Stimulated activated CD4-positive, alpha-beta T cell treated with anti-CD3 and anti-CD28 coated beads, TNF-alpha, amount 100 ng/mL, for 4 hours (primary cell): ENCODE data around the gene WBP11.

Source experiments
- DNase-seq, 3 experiments: peaks; one replicate each; pipeline ENCODE4 v3.0.0-alpha.2; 2020; ENCODE audit warnings: low read depth in 3 of 3

The WBP11 gene

DNA sequence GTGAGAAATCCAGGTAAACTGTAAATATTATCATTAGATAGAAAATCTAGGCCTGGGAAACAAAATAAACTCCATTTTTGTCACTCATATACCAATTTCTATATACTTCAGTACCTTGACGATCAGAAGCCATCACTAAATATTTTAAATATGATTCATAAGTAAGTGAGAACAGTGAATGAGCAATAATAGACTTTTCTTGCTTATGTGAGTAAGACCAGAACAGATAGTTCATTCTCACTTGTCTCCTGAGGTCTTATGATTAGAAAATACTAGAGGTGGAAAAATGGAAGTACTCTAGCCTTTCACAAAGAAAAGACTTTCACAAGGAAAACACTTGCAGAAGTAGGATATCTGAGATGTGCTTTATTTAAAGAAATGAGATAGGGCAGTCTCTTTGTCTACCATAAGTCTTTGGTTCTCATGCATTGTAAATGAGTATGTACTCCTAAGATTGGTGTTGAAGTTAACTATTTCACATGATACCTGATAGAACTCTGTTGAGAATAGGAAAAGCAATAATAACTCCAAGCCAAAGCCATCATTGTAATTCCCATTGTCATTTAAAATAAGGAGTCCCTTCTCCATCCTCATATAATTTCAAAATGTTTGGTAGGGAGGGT is 20.8 kb upstream of the WBP11 start:
- DNase-seq = no peak

DNA sequence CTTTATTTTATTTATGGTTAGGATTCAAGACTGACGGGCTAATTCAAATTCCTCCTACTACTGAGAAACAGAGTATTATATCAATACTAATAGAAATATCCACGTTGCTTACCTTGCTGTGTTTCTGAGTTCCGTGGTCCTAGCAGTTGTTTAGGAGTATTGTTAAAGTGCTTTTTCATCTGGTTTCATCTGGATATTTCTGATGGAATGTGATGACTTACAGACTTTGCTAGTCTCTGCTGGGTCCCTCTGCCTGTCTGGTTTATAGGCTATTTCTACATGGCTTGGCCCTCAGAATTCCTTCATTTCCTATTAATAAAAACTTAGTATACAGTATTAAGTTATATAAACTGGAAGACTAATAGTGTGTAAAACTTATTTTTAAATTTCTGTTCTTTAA is 10.7 kb upstream of the WBP11 start, which contains the start of gene SMCO3:
Gene SMCO3 (minus strand): TSS at position 169 of the 400 bp plus-strand sequence. CDS start 7,502 bp downstream, outside the sequence.
- no peak for DNase-seq

DNA sequence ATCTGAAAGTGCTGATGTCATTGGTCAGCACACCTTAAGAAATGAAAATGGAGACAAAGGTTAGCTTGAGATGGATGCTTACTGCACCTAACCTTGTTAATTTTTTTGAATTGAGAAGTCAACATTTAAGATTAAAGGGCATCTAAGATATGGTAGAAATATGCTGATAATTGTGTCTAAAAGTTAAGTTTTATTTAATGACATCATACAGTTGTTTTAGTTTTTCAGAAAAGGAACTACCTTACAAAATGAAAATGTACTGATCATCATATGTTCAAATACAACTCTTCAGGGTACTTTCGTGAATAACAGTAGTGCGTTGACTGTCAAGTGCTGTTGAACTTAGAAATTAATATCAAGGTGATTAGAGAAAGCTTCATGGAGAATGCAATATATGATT is 8.2 kb upstream of the WBP11 start:
- no peak for DNase-seq

DNA sequence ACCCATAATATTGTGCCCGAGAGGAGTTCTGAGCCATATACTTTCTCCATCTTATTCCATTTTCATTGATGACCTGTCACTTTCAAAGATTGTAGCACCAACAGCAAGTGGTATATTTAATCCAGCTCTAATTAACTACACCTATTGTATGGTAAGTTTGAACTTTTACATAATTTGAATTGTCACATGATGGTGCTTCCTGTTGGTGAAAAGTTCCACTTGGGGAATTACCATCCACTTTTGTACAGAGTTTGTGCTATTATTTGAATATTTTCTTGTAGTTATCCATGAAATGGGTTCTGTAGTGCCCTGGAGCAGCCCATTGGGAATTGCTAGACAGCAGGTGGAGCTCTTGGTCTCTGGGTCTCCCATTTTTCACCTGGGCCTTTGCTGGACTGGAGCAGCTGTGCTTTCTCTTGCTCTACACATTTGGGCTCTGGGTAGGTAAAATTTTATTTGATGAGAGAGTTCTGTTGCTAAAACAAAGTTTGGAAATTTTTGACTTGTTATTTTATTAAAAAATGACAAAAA is 7.7 kb upstream of the WBP11 start:
- no peak for DNase-seq

DNA sequence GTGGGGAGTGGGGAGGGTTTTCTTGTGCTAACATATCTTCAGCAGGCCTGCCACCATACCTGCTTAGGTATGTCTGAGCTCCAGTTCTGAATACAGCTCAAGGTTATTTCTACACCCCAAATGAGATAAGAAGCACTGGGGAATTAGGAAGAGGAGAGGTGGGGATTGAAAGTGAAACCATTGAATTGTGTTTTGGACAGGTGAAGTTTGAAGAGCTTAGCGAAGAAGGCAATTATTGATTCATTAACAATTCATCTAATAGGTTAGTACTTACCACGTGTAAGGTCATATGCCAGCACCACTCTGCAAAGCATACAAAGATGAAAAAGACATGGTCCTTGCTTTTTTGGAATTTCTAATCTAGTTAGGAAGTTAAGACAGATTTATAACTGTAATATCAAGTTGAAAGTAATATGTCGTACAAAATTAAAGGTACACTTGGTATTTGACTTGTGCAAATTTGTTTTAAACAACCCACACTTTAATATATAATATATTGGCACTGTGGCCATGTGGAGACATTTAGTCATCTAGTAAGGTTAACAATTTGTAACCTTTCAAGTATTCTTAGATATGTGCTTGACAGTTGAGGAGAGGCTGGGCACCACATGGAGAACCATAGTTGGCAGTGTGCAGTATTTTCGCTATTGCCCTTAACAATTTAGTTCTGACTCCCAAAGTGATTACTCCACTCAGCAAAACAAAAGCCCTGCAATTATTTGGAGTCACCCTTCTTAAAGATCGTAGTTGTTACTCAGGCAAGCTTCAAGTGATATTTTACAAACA is 7.1 kb upstream of the WBP11 start:
- no peak for DNase-seq

DNA sequence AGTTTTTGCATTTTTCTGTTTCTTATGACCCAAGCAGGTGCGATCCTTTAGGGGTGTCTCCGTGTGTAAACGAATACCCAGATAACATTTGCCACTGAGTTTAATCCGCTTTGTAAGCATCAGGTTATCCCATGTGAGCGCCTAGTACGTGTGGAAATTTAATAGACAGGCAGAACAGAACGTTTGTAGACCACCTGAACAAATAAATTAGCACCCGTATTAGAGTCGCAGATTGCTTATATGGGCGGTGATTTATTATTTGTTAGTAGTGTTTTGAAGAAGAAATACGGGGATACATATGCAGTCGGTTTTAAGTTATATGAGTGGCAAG is 517 bp upstream of the WBP11 start:
- no peak for DNase-seq

DNA sequence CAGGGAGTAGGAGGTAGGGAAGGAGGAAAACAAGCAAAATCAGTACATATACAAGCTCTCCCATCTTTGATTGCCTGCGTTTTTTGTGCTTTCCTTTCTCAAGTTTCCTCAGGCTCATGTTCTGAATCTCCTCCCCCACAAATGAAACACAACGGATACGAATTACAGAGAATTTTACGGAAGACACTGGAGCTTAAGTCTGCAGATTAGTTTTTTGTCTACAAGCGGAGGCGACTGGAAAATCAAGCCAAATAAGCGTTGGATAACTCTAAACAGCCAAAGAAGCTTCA is 612 bp downstream of the WBP11 start:
- DNase-seq = no peak

DNA sequence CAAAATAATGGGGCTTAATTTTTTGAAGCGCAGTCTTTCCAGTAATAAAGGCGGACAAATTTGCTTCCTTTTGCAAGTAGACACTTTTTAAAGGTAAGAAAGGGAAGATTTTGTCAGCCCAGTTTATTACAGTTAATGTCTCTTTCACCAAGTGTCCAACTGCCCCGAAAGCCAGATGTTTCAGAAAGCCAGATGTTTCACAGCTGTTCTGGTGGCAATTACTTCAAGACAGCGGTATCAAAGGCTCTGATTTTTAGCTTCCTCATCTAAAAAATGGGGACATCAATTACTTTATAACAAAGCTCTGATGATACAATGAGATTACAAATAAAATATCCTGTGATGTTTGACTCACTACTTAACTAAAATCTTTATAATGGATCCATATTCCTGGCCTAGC is 1.0 kb downstream of the WBP11 start:
- no peak for DNase-seq

DNA sequence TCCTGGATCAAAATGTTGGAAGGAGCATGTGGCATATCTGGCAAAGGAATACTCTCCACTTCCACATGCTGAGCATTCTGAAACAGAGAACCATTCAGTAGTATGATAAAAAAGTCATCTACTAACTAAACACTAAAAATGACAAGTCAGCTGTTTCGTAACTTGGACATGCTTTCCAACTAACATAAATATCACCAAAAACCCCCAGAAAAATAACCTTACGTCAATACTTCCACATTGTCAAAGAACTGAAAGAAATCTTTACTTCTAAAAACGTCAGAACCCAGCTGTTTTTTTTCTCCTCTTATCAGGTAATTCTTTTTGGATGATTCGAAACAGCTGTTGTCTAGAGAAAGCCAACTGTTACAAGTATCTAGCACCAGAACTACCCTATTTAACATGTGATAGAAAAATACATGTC is 8.2 kb downstream of the WBP11 start:
- DNase-seq = no peak

DNA sequence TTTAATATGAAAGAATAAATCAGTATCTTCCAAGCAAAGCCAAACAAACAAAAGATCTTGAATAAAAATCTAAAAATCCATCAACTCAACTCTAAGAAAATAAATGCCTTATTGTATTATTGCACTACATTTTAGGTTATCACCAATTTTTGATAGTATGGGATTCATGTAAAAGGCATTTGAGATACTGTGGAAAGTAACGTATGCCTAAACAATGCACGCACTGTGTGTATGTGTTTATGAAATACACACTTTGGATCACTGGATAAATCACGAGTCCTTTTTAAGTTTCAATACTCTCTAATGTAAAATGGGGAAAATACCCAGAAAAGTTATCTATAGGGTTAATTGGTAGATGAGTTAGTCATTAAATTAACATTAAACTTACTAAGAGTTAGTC is 17.7 kb downstream of the WBP11 start:
- DNase-seq = no peak

DNA sequence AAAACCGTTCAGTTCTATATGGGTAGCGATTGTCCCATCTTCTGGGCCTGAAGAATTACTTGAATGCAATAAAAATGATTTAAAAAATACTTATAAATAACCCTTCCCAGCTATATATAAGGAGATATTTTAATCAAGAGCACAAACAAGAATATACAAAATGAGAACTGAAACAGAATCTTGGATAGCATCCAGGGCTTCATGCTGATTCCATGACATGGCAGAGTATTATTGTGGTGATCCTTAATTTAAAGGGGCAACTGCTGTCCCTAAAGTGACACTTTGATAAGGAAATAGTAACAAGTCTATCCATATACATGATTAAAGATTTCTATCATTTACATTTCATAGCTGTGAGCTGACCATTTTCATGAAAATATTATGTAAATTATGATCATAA is 18.8 kb downstream of the WBP11 start:
- no peak for DNase-seq

DNA sequence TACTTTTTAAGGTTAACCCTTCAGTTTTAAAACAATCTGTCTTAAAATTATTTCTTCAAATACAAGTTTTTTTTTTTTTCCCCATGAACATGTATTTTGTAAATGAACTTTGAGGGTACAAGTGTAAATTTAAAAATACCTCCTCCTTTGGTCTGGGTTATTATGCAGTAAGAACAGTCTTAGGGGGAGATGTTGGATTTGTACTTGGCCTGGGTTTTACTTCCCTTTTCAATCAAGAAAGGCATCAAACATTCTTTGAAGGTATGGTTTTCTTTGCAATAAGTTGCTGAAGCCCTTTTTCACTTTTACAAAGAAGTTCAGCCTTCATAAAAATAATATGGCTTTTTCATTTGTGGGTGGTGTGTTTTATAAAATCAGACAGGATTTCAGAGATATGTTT is 20.5 kb downstream of the WBP11 start:
- no peak for DNase-seq

DNA sequence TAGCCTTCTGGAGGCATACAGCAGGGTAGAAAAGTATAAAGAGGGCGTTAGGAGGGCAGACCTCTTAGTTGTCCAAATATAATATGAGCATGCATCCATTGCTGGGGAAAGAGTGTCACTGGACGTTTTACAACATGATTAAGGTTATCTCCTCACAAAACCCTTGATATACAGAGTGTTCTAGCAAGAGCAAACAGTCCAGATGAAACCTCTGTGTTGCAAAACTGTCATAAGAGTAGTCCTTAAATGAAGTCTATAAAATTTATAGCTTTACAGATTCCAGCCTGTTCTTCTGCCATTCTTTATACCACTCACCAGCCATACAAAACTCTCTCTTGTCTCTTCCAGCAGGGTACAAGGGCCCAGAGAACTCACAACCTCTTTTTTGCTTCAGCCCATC is 21.7 kb downstream of the WBP11 start:
- no peak for DNase-seq

DNA sequence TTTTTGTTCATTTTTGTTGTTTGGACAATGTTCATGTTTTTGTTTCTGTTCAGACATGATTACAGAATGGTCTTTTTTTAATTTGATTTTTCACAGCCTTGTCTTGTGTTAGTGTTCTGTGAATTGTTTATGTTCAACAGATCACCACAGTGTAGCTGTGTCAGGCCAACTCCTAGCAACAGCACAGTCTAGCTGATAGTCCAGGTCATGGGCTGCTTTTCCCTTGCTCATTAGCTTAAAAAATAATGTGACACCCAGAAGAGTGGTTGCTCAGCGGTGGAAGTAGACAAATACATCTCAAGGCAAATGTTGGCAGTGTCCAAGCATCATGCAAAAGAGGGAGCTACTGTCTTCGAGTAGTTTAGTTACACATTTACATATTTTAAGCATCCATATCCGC is 22.4 kb downstream of the WBP11 start:
- DNase-seq = no peak

DNA sequence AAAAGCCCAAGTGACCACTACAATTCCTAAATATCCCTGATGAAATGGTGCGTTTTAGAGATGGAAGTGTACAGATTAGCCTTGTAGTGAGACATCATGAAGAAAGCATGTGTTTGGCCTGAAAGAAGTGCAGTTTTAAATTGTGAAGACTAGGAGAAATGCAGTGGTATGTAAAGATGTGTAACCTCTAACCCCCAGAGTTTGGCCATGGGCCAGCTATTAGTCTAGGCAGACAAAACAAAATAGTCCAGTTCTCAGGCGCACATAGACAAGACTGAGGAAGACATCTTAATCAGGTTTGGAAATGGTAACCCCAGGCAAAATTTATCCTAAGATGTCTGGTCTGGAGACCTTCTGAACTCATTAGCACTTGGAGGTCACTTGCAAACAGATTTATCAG is 23.4 kb downstream of the WBP11 start:
- no peak for DNase-seq

DNA sequence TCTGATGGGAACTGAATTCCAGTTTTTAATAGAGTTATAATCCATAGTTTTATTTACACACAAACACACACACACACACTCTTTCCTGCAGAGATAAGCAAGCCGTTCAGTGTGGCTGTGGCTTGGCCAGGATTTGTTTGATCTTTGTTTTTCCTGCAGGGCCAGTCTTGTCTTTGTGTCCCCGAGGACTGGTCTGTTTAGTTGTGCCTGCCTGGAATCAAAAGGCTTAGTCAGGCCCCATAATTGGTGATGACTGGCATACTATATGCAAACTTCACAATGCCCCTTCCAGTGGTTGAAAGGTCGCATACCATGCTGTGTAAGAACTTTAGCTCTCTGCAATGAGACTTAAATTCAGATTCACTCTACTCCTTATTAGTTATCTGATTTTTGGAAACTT is 26.0 kb downstream of the WBP11 start:
- DNase-seq = no peak

DNA sequence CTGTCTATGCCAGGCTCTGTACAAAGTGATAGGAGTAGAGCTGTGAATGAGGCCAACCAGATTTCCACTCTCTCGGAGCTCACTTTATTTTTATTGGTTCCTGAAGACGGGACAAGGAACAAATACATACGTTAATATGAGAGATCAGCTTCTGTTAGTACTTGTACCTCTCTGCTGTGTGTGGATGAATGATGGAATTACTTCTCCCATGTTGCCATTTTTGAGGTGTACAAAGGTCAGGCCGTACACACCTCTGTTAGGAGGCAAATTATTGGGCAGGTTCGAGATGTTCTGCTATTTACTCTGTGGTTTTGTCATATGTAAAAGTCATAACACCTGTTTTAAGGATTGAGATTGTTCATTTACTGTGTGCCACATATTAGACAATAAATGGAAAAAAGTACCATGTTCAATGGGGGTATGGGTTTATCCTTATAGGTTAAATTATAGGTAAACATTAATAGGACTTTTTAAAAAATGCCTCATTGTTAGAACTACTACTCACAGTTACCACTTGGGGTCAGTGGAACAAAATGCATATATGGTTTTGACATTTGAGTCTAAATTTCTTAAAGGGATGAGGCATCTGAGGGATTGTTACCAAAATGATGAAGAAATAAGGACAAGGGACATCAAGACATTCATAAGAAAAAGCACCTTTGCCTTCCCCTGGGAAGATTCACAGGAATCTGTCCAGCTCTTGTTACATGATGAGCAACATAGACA is 26.9 kb downstream of the WBP11 start:
- no peak for DNase-seq

DNA sequence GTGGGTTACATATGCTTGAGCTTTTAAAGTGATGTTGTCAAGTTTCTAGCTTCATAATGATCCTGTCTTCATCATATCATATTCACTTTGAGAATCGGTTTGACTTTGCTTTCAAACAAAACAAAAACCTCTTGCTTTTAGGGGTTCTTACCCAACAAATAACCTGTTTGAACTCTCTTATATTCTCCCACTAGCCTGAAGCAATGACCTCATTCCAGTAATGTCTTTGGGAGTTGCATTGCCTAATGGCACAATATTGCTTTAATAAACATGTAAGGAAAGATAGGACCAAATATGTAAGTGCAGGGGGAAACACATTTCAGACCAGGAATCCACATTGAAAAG is 27.7 kb downstream of the WBP11 start:
- DNase-seq = no peak

DNA sequence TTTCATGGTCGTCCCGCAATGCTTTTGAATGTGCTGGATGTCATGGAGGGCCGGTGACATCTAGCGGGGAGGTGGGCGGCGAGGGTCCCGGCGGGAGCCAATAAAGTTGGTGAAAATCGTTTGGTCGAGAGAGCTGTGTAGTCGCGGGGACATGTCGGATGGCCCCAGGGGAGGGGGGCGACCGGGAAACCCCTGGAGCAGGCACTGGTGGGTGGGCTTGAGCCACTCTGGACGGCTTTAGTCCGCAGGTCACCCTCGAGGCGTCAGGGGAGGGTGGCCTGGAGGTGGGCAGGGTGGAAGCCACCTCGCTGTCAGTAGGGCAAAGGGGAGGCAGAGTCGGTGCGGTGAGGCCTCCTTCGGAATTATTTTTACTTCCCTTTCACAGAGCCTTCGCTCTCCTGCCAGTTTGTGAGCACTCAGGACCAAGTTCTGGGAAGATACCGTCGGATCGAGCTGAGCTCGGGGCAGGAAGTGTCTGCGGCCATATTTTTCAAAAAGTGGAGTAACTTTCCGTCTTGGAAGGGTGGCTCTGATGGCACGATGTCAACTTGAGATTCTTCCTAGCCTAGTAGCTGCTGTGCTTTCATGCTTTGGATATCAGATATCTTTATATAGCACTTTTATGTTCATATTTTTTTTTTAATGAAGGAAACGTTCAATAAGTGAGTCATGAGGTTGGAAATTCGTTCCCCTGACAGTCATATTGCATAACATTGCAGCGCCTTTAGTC is 28.2 kb downstream of the WBP11 start:
- peak in 2 of 3 experiments; percentile 4 to 7 for DNase-seq

DNA sequence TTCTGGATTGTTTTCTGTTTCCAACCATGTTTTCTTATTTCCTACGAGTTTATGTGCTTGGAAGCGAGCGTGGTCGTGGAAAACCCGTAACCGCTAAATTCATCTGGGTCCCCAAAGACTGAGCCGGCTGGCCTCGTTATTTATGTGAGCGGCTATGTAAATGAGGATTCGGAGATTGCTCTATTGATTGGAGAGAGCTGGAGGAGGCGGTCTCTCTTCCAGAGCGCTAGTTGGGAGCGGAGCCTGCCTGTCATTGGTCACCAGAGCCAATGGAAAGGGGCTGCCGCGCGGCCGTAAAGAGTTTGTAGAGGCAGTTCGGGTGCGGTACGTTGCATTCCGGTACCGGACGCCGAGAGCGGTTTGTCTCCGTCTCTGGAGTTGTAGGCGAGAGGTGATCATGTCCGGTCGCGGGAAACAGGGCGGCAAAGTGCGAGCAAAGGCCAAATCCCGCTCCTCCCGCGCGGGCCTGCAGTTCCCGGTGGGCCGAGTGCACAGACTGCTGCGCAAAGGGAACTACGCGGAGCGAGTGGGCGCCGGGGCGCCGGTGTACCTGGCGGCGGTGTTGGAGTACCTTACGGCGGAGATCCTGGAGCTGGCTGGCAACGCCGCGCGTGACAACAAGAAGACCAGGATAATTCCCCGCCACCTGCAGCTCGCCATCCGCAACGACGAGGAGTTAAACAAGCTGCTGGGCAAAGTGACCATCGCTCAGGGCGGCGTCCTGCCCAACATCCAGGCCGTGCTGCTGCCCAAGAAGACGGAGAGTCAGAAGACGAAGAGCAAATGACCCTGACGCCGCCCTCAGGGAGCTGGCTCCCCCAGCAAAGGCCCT is 29.0 kb downstream of the WBP11 start:
- peak; percentile 58 to 79 (median 75) for DNase-seq

DNA sequence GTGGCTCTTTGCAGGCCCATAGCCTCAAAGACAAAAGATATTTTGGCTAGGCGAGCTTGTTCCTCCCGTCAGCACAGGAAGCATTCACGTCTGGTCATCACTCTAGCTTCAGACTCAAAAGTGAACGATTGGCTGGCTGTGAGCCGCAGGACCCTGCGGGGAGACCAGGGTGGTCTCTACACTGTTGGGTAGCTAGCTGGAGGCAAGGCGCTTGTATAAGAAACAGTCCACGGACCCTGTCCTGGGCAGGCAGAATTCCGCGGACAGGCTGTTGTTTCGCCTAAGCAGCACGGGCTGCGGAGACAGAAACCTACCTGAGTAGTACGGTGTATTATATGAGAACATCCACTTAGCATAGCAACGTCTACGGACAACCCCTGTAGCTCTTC is 29.6 kb downstream of the WBP11 start:
- no peak for DNase-seq

DNA sequence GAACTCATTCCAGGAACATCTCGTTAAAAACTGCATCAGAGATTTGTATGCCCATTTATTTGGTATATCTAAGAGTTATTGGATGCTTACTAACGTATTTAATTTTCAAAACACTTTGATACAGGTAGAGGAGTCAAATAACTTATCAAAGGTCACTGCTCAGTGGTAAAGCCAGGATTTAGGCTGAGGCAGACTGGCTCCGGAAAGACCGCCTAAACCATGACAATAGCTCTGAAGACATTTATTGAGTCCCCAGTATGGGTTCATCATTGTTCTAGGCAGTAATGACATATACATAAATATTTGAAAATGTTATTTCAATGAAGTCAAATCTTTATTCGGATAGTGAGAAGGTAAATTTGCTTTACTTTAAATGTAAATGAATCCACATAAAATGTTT is 30.3 kb downstream of the WBP11 start:
- no peak for DNase-seq
